ENCODE data around the gene EPB41L2.

EPB41L2 gene

GRCh38 chr6:131039345-131039680, 23.7 kb downstream of the EPB41L2 start:
- TF ChIP-seq FOXP2 (optimal IDR thresholded peaks at IDR 0.05; ENCODE audit: borderline replicate concordance, extremely low read depth, extremely low read length, insufficient read depth) (no peak), POLR2AphosphoS5 (IDR thresholded peaks at IDR 0.05; ENCODE audit: low read depth, low read length) (no peak), REST (IDR thresholded peaks at IDR 0.05; ENCODE audit: insufficient read depth in 1 of 2, low read depth in 2 of 2, low read length in 2 of 2) (no peak), SIN3A (IDR thresholded peaks at IDR 0.05; ENCODE audit: borderline replicate concordance, insufficient read depth, low read length) (no peak), TAF1 (IDR thresholded peaks at IDR 0.05; ENCODE audit: borderline replicate concordance, insufficient read depth, low read length) (no peak)

- TF ChIP-seq POLR2AphosphoS5 (IDR thresholded peaks at IDR 0.05; ENCODE audit: low read depth, low read length) (no peak), TAF1 (IDR thresholded peaks at IDR 0.05; ENCODE audit: borderline replicate concordance, insufficient read depth, low read length) (no peak)
Measured at GRCh38 chr6:131038597-131039344, 24.3 kb downstream of the EPB41L2 start.

- no peak for TF ChIP-seq FOXP2 (optimal IDR thresholded peaks at IDR 0.05; ENCODE audit: borderline replicate concordance, extremely low read depth, extremely low read length, insufficient read depth)
- TF ChIP-seq POLR2AphosphoS5 (IDR thresholded peaks at IDR 0.05; ENCODE audit: low read depth, low read length) = no peak
- no peak for TF ChIP-seq SIN3A (IDR thresholded peaks at IDR 0.05; ENCODE audit: borderline replicate concordance, insufficient read depth, low read length)
- no peak for TF ChIP-seq REST (IDR thresholded peaks at IDR 0.05; ENCODE audit: insufficient read depth in 1 of 2, low read depth in 2 of 2, low read length in 2 of 2)
- no peak for TF ChIP-seq TAF1 (IDR thresholded peaks at IDR 0.05; ENCODE audit: borderline replicate concordance, insufficient read depth, low read length)
Measured at GRCh38 chr6:131037194-131037897, 25.7 kb downstream of the EPB41L2 start.

- TF ChIP-seq FOXP2 (optimal IDR thresholded peaks at IDR 0.05; ENCODE audit: borderline replicate concordance, extremely low read depth, extremely low read length, insufficient read depth) = no peak
- TF ChIP-seq POLR2AphosphoS5 (IDR thresholded peaks at IDR 0.05; ENCODE audit: low read depth, low read length) = no peak
- no peak for TF ChIP-seq SIN3A (IDR thresholded peaks at IDR 0.05; ENCODE audit: borderline replicate concordance, insufficient read depth, low read length)
- no peak for TF ChIP-seq TAF1 (IDR thresholded peaks at IDR 0.05; ENCODE audit: borderline replicate concordance, insufficient read depth, low read length)
- no peak for TF ChIP-seq REST (IDR thresholded peaks at IDR 0.05; ENCODE audit: insufficient read depth in 1 of 2, low read depth in 2 of 2, low read length in 2 of 2)
Measured at GRCh38 chr6:131036601-131037000, 26.4 kb downstream of the EPB41L2 start.

GRCh38 chr6:131036143-131036542, 26.9 kb downstream of the EPB41L2 start:
- TF ChIP-seq REST (IDR thresholded peaks at IDR 0.05; ENCODE audit: insufficient read depth in 1 of 2, low read depth in 2 of 2, low read length in 2 of 2) = no peak
- TF ChIP-seq FOXP2 (optimal IDR thresholded peaks at IDR 0.05; ENCODE audit: borderline replicate concordance, extremely low read depth, extremely low read length, insufficient read depth) = no peak
- no peak for TF ChIP-seq SIN3A (IDR thresholded peaks at IDR 0.05; ENCODE audit: borderline replicate concordance, insufficient read depth, low read length)
- no peak for TF ChIP-seq TAF1 (IDR thresholded peaks at IDR 0.05; ENCODE audit: borderline replicate concordance, insufficient read depth, low read length)
- no peak for TF ChIP-seq POLR2AphosphoS5 (IDR thresholded peaks at IDR 0.05; ENCODE audit: low read depth, low read length)
